Skeletal muscle satellite cell (primary cell): ENCODE measurements around the gene SLC9A3.

Experiments
- H3K27me3 ChIP-seq: 2 replicates; pipeline ENCODE4 v1.7.0; 2013; ENCODE audit warnings: low read length; ENCODE audit not compliant: control insufficient read depth, insufficient read depth
- H3K36me3 ChIP-seq: 2 replicates; pipeline ENCODE4 v1.7.0; 2013; ENCODE audit warnings: mild to moderate bottlenecking, control low read depth, low read length; ENCODE audit not compliant: insufficient read depth
- H3K4me1 ChIP-seq: 2 replicates; pipeline ENCODE4 v1.7.0; 2013; ENCODE audit warnings: low read length; ENCODE audit not compliant: control insufficient read depth, insufficient read depth
- H3K4me2 ChIP-seq: 2 replicates; pipeline ENCODE4 v1.7.0; 2013; ENCODE audit warnings: mild to moderate bottlenecking, low read length
- H3K4me3 ChIP-seq: 2 replicates; pipeline ENCODE4 v1.7.0; 2013; ENCODE audit warnings: low read length
- H3K9ac ChIP-seq: 2 replicates; pipeline ENCODE4 v1.7.0; 2013; ENCODE audit warnings: mild to moderate bottlenecking, low read depth, low read length, moderate library complexity
- H3K9me3 ChIP-seq: replicated peaks from 2 replicates; pipeline ENCODE4 v1.7.0; 2013; ENCODE audit warnings: mild to moderate bottlenecking, control low read depth, low read length

Gene SLC9A3

DNA sequence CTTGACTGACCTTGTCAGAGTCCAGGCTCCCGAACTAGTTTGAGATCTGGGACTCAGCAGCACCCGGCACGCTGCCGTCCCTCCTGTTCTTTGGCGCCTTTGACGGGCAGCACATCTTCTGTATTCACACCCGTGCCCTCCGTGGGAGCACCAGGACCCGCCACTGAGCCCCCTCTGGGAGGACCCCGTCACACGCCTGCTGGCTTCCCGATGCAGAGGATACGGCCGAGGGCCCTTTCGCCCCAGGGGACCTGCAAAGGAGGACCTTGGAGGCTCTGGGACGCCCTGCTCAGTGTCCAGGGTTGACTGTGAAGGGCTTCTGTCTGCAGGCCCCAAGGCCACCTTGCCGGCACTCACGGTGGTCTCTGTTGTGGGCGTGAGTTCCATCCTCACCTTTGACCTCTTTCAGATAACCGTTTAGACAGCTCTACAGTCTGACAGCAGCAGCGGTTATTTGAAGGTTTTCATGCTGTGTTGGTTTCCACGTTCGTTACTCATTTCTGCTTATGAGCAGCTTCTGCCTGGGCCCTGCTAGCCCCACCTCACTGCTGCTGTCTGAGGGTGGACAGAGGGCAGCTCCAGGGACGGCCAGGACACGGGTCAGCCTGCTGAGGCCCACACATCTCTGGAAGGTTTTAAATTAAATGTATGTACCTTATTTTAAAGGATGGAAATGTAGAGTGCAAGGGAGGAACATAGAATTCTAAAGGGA lies 93.9 kb downstream of the SLC9A3 start:
- peaks cover 14% of the 10 kb centered on the region for H3K4me1 ChIP-seq
- H3K9me3 ChIP-seq: no peaks in the 10 kb centered on the region
- no peak overlapping the region for H3K4me3 ChIP-seq
- H3K27me3 ChIP-seq: no peaks in the 10 kb centered on the region
- H3K4me2 ChIP-seq: peak overlapping the region; percentile 4
- H3K36me3 ChIP-seq: peaks cover 48% of the 10 kb centered on the region
- H3K9ac ChIP-seq: no peak overlapping the region

DNA sequence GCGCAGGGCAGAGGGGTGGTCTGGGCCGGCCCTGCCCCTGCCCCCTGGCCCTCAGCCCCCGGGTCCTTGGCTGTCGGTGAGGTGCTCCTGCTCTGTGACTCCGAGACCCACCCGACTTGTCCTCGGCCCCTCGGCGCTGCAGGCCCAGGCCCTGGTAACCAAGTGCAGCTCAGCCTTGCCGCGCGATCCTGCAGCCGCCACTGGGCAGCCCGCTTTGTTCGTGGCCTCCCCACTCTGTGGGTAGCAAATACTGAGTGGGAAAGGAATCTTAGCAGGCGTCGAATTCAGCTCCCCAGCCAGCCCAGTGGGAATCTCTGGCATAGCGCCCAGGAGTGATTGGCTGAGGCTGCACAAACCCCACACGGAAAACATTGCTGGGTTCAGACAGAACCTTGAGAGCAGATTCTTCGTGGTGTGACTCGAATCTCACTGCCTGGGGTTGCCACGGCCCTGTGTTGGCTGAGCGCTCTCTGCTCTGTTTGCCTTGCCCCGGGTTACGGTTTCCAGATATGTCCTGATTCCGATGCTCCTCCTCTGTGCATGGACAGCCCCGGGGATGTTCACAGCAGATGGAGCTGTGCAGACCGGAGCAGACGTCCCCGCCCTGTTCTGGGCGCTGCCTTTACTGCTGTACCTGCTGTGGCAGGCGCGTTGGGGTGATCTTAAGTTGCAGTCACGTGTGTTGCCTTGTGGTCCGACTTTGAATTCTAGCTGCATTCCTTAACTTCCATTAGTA lies 94.6 kb downstream of the SLC9A3 start:
- Histone ChIP-seq H3K4me2 (peak overlapping the region; percentile 4), H3K9me3 (no peaks in the 10 kb centered on the region), H3K4me3 (no peak overlapping the region), H3K27me3 (no peaks in the 10 kb centered on the region), H3K9ac (no peak overlapping the region), H3K4me1 (peaks cover 19% of the 10 kb centered on the region), H3K36me3 (peaks cover 46% of the 10 kb centered on the region)

DNA sequence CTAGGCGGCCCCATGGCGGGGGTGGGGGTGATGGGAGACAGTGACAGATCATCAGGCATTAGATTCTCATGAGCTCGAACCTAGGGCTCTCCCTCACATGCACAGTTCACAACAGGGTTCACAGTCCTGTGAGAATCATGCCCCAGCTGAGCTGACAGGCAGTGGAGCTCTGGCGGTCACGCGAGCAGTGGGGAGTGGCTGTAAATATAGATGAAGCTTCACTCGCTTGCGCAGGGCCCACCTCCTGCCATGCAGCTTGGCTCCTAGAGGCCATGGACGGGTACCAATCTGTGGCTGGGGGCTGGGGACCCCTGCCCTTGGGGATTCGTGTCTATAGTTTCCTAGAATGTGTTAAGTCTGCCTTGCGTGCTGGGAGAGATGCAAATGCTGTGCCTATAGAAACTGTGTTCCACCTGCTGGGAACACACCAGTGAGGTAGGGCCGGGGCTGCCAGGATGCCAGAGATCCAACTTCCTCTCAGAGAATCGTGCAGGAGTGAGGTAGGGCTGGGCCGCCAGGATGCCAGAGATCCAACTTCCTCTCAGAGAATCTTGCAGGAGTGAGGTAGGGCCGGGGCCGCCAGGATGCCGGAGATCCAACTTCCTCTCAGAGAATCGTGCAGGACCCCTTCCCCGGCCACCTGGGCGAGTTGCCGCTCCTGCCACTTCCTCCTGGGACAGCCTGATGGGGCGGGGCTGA lies 95.3 kb downstream of the SLC9A3 start:
- Histone ChIP-seq H3K4me2 (no peak overlapping the region), H3K36me3 (peaks cover 42% of the 10 kb centered on the region), H3K4me1 (peaks cover 25% of the 10 kb centered on the region), H3K9me3 (no peaks in the 10 kb centered on the region), H3K9ac (no peak overlapping the region), H3K27me3 (no peaks in the 10 kb centered on the region), H3K4me3 (no peak overlapping the region)

DNA sequence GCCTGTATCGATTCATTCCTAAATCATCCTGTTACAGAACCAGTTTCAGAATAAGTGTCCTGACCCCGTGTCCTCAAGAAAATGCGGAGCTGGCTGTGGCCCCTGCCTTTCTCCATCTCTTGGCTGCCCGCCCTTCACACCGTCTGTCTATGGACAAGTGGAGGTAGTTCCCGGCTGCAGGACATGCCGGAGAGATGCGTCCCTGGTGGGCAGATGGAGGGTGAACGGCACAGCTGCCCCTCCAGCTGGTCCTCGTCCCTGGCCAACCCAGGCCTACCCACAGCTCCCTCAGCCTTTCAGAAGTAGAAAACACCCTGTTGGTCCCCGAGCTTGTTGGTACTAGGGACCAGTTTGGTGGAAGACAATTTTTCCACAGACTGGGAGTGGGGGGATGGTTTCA lies 96.0 kb downstream of the SLC9A3 start:
- Histone ChIP-seq H3K36me3 (peaks cover 47% of the 10 kb centered on the region), H3K27me3 (no peaks in the 10 kb centered on the region), H3K9me3 (no peaks in the 10 kb centered on the region), H3K4me2 (no peak overlapping the region), H3K9ac (no peak overlapping the region), H3K4me3 (no peak overlapping the region), H3K4me1 (peaks cover 25% of the 10 kb centered on the region)

DNA sequence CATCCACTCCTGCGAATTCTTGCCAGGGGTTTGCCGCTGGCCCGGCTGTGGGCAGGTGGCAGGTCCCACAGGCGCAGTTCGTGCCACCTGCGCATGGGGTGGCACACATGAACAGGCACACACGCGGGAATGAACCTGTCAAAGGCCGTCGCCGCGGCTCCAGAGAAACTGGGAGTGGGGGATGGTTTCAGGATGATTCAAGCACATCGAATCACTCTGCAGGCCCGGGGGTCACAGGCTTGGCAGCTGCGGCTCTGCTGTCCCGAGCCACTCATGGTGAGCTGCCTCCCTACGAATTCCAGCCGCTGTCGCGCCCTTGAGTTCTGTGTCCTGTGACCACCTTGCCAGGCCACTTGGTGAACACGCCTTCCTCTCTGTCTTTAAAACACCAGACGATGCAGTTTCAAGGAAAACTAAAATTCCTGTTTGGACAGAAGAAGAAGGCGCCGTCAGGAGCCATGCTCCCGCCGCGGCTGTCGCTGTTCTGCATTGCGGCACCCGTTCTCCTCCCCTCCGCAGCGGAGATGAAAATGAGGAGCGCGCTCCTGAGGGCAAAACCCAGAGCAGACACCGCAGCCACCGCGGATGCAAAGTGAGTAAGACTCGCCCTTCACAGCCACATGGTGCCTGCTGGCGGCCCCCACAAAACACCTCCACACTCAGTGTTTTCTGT lies 96.7 kb downstream of the SLC9A3 start:
- H3K4me2 ChIP-seq: no peak overlapping the region
- no peak overlapping the region for H3K4me3 ChIP-seq
- peaks cover 49% of the 10 kb centered on the region for H3K36me3 ChIP-seq
- no peaks in the 10 kb centered on the region for H3K27me3 ChIP-seq
- H3K9me3 ChIP-seq: no peaks in the 10 kb centered on the region
- H3K4me1 ChIP-seq: peaks cover 25% of the 10 kb centered on the region
- H3K9ac ChIP-seq: no peak overlapping the region

DNA sequence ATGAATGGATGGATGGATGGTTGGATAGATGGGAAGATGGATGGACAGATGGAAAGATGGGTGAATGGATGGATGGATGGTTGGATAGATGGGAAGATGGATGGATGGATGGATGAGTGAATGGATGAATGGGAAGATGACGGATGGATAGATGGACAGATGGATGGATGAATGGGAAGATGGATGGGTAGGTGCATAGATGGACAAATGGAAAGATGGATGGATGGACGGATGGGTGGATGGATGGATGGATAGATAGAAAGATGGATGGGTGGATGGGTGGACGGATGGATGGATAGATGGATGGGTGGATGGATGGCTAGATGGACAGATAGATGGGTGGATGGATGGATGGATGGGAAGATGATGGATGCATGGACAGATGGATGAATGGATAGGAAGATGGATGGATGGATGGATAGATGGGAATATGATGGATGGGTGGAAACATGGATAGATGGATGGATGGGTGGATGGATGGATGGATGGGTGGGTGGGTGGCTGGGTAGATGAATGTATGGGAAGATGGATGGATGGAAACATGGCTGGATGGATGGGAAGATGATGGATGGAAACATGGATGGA lies 97.8 kb downstream of the SLC9A3 start:
- no peaks in the 10 kb centered on the region for H3K9me3 ChIP-seq
- H3K9ac ChIP-seq: no peak overlapping the region
- H3K4me3 ChIP-seq: no peak overlapping the region
- no peak overlapping the region for H3K4me2 ChIP-seq
- peaks cover 47% of the 10 kb centered on the region for H3K36me3 ChIP-seq
- H3K4me1 ChIP-seq: peaks cover 22% of the 10 kb centered on the region
- H3K27me3 ChIP-seq: no peaks in the 10 kb centered on the region

DNA sequence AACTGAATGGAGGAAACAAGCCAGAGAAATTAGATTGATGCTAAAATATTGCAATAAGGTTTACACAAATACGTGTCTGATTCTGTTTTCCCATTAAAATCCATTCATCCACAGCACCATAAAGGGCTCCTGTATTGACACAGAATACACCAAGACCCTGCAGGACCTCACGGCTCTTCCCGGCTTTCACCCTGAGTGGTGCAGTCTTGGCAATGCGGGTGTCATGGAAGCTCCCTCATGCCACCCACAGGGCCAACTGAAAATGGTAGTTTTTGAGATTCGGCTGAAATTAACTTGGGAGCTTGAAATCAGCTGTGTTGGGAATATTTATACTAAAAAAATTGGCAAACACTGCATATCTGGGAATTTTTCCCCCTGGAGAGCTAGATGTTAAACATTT lies 98.5 kb downstream of the SLC9A3 start:
- H3K4me1 ChIP-seq: peaks cover 22% of the 10 kb centered on the region
- H3K9me3 ChIP-seq: no peaks in the 10 kb centered on the region
- H3K36me3 ChIP-seq: peaks cover 48% of the 10 kb centered on the region
- H3K4me2 ChIP-seq: no peak overlapping the region
- H3K4me3 ChIP-seq: no peak overlapping the region
- no peaks in the 10 kb centered on the region for H3K27me3 ChIP-seq
- H3K9ac ChIP-seq: no peak overlapping the region

DNA sequence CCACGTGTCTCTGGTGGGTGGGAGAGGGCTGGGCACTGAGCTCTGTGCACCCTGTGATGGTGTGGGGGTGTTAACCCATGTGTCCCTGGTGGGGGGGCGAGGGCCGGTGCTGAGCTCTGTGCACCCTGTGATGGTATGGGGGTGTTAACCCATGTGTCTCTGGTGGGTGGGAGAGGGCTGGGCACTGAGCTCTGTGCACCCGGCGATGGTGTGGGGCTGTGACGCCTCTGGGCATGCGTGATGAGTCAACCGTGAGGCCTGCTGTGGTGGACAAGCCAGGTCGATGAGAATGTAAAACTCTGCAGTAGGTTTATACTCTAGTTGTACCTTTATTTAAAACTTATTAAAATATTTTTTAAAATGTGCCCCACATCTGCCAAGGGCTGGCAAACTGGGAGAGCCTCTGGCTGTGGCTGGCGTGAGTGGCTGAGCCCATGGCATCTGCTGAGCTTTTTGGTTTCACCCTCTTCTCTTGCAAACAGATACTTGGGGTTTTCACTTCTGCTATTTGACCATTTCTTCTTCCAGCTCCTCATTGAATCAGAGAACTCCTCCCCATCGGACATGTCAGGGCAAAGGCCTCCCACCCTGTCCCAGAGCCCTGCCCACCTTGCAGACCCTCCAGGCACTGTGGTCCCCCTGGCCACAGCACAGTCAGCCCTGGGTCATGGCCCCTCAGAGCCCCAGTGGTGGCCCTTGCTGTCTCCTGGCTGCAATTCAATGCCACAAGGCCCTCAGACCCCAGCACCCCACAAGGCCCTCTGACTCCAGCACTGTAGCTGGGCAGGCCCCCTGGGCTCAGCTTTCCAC lies 99.7 kb downstream of the SLC9A3 start:
- H3K4me1 ChIP-seq: peaks cover 14% of the 10 kb centered on the region
- H3K9ac ChIP-seq: peak overlapping the region; percentile 27
- no peaks in the 10 kb centered on the region for H3K9me3 ChIP-seq
- peaks cover 50% of the 10 kb centered on the region for H3K36me3 ChIP-seq
- no peaks in the 10 kb centered on the region for H3K27me3 ChIP-seq
- H3K4me2 ChIP-seq: no peak overlapping the region
- no peak overlapping the region for H3K4me3 ChIP-seq

DNA sequence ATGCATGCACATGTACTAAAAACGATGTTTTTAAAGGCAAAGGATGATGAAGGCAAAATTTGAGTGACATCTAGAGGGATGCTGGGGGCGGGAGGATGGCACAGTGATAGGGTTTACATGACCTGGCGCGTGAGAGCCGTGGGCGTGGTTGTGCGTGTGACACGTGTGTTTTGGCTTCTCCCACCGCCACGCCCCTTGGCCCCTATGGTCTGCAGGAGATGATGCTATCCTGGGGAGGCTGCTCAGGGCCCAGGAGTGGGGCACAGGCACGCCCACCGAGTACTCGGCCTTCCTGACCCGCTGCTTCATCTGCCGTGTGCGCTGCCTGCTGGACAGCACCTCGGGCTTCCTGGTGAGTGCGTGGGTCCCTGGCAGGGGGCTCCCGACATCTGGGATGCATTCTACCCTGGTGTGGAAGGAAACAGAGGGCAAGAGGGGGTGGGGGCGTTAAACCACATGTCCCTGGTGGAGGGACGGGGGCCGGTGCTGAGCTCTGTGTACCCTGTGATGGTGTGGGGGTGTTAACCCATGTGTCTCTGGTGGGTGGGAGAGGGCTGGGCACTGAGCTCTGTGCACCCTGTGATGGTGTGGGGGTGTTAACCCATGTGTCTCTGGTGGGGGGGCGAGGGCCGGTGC lies 100.5 kb downstream of the SLC9A3 start:
- Histone ChIP-seq H3K9me3 (no peaks in the 10 kb centered on the region), H3K9ac (no peak overlapping the region), H3K27me3 (no peaks in the 10 kb centered on the region), H3K4me2 (no peak overlapping the region), H3K36me3 (peaks cover 46% of the 10 kb centered on the region), H3K4me3 (no peak overlapping the region), H3K4me1 (peaks cover 18% of the 10 kb centered on the region)

DNA sequence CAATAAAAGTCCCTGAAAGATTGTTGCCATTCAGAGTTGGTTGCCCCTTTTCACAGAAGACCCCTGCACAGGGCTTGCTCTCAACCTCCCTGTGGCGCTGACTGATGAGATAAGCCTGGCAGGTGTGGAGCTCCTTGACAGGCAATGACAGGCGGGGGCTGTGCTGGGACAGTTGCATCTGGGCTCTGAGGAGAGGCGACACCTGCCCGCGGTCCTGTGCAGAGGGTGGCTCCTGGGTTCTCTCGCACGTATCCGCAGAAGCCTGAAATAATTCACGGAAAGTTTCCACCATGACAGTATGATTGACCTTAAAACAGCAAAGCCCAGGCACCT lies 101.0 kb downstream of the SLC9A3 start:
- Histone ChIP-seq H3K27me3 (no peaks in the 10 kb centered on the region), H3K9me3 (no peaks in the 10 kb centered on the region), H3K9ac (no peak overlapping the region), H3K36me3 (peaks cover 41% of the 10 kb centered on the region), H3K4me1 (peaks cover 23% of the 10 kb centered on the region), H3K4me2 (no peak overlapping the region), H3K4me3 (no peak overlapping the region)
